Kidney tubule cell (primary cell): ENCODE measurements around the gene ATF1.
"Not testable (repeated sequence)": the region's sequence is repeated elsewhere in the genome, so short reads cannot be mapped to it uniquely, and the experiment has no call there.

ENCODE experiments used
- DNase-seq: peaks from one replicate; pipeline ENCODE4 v3.0.0-alpha.2; 2018; ENCODE audit warnings: low spot score

The ATF1 gene

DNA sequence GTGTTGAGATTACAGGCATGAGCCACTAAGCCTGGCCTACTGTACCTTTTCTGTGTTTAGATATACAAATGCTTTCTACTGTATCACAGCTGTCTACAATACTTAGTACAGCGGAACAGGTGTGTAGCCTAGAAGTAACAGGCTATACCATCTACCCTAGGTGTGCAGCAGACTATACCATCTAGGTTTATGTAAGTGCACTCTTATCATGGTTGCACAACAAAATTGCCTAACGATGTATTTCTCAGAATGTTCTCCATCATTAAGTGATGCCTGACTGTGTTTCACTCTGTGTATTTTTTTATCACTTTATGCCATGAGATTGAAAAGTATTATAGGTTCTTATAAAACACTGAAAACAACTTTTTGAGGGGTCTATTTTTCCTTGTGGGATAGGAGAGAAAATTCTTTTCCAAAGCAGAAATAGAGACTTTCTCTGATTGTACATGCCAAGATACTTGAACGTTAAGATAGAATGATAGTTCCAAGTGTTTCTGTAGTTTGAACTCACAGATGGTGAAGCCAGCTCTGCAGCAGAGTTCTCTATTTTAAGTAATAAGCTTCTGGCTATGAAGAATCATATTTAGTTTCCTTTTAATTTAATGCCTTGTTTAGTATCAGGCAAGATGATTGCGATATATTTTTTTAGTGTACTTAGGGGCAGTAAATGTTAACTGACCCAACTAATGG is 95.9 kb downstream of the ATF1 start:
- DNase-seq, result no peak

DNA sequence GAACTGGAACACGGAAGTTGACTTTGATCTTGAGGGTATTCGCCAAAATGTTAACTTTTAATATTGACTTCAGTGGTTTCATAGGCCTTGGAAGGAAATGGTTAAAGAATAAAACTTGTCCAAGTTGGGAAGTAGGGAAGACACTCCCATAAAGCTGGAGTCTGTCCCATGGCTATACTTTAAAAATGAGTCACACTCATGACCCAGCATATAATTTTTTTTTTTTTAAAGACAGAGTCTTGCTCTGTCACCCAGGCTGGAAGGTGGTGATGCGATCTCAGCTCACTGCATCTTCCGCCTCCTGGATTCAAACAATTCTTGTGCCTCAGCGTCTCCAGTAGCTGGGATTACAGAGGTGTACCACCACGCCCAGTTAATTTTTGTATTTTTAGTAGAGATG is 98.4 kb downstream of the ATF1 start:
- DNase-seq, result peak; percentile 64

GRCh38 chr12:50865266-50865665 is 101.4 kb downstream of the ATF1 start:
- DNase-seq, result no peak

- not testable (repeated sequence) for DNase-seq
These were observed 105.0 kb downstream of the ATF1 start for GRCh38 chr12:50868881-50869280.
